K562 (cell line): Measurements from ENCODE around the gene GPM6B. TPM values are rescaled to one million over a fixed set of nuclear protein-coding genes. Genes with fewer than 3 reads are reported as not detected.

Experiments
- ATAC-seq: fragments of 200-7000 bp; cut with Tn5 transposase; 3 replicates; pipeline ENCODE4 v1.9.1; 2020; ENCODE audit warnings: moderate library complexity
- BruUV-seq: library from RNA; stranded (reverse); fragments of 400-500 nt; replicated peaks from 2 replicates; lab custom pipeline; 2021; lab: Mats Ljungman, UMichigan
- CTCF ChIA-PET: fragments of 300-600 bp; formaldehyde crosslinking; extraction: SDS; loops from one replicate; lab custom pipeline; 2021; ENCODE audit warnings: low intra/inter-chr PET ratio; lab: Yijun Ruan, JAX
- POLR2A ChIA-PET: fragments of 300-600, 350-650 bp; sonication (Branson Sonifier 250); formaldehyde crosslinking; extraction: SDS; loops from one replicate; lab custom pipeline; 2021; ENCODE audit warnings: antibody characterized with exemption, inconsistent platforms; lab: Yijun Ruan, JAX
- DNase-seq, 4 experiments: peaks; one replicate each; pipeline versions ENCODE4 v3.0.0 to v3.0.0-alpha.2; 2011 to 2018; ENCODE audit warnings: low spot score in 3 of 4, mixed read lengths in 3 of 4; ENCODE audit errors: extremely low read depth in 1 of 4
- FAIRE-seq: peaks from 2 replicates; lab custom pipeline; 2011; peaks lifted over from hg19 to GRCh38; lab: Jason Lieb, UNC
- H2AFZ ChIP-seq: 2 replicates; pipeline ENCODE4 v1.6.0; 2011; ENCODE audit warnings: low read depth, low read length, control low read depth, inconsistent platforms
- H3K27ac ChIP-seq: fragments of 200-600 bp; 3 replicates; pipeline ENCODE4 v1.8.0; 2011; ENCODE audit warnings: low read depth, mild to moderate bottlenecking, control low read depth, inconsistent platforms, low read length, moderate library complexity, mixed read lengths; ENCODE audit errors: extremely low read depth
- H3K27me3 ChIP-seq, 2 experiments: fragments of 300-600 bp in 1 of 2; 2 replicates in 1 of 2; 3 replicates in 1 of 2; pipeline versions ENCODE4 v1.6.0 to v1.8.0; 2011; ENCODE audit warnings: inconsistent platforms in 2 of 2, low read length in 2 of 2, mild to moderate bottlenecking in 1 of 2, mixed read lengths in 1 of 2, moderate library complexity in 1 of 2; ENCODE audit not compliant: control insufficient read depth in 2 of 2, insufficient read depth in 2 of 2
- H3K36me3 ChIP-seq: fragments of 300-600 bp; 3 replicates; pipeline ENCODE4 v1.8.0; 2011; ENCODE audit warnings: mild to moderate bottlenecking, low read length, inconsistent platforms; ENCODE audit not compliant: control insufficient read depth, insufficient read depth
- H3K4me1 ChIP-seq, 2 experiments: fragments of 200-600 bp in 1 of 2; replicated peaks in 1 of 2; 2 replicates in 1 of 2; 3 replicates in 1 of 2; pipeline versions ENCODE4 v1.5.1 to v1.8.0; 2011; ENCODE audit warnings: inconsistent platforms in 2 of 2, low read length in 2 of 2, mild to moderate bottlenecking in 1 of 2, mixed read lengths in 1 of 2, moderate library complexity in 1 of 2; ENCODE audit not compliant: control insufficient read depth in 2 of 2, insufficient read depth in 2 of 2
- H3K4me2 ChIP-seq: 2 replicates; pipeline ENCODE4 v1.6.1; 2011; ENCODE audit warnings: low read length, control low read depth, inconsistent platforms, mixed read lengths; ENCODE audit not compliant: insufficient read depth
- H3K4me3 ChIP-seq: fragments of 200-600 bp; sonication (generic), shearing (Covaris generic); 2 replicates; pipeline ENCODE4 v1.5.1; 2016; ENCODE audit warnings: control low read depth, inconsistent platforms
- H3K79me2 ChIP-seq: fragments of 200-600 bp; 3 replicates; pipeline ENCODE4 v1.8.0; 2011; ENCODE audit warnings: low read length, inconsistent platforms; ENCODE audit not compliant: control insufficient read depth, insufficient read depth
- H3K9ac ChIP-seq, 2 experiments: 2 replicates each; pipeline versions ENCODE4 v1.6.0 to v1.6.1; 2011; ENCODE audit warnings: low read depth in 2 of 2, low read length in 2 of 2, control low read depth in 1 of 2, inconsistent platforms in 1 of 2, mild to moderate bottlenecking in 1 of 2, mixed read lengths in 1 of 2; ENCODE audit not compliant: insufficient read depth in 1 of 2
- H3K9me1 ChIP-seq: one replicate; pipeline ENCODE4 v1.6.0; 2011; ENCODE audit warnings: inconsistent platforms, mild to moderate bottlenecking, low read length, moderate library complexity; ENCODE audit not compliant: control insufficient read depth, insufficient read depth
- H3K9me3 ChIP-seq: replicated peaks from 2 replicates; pipeline ENCODE4 v1.5.1; 2011; ENCODE audit warnings: low read depth, low read length, inconsistent platforms; ENCODE audit not compliant: control insufficient read depth, insufficient read depth
- H4K20me1 ChIP-seq: replicated peaks from 2 replicates; pipeline ENCODE4 v1.6.1; 2011; ENCODE audit warnings: low read length, inconsistent platforms, mixed read lengths; ENCODE audit not compliant: control insufficient read depth, insufficient read depth
- EWSR1 ChIP-seq: fragments of 450-650 bp; IDR thresholded peaks from 2 replicates; pipeline ENCODE4 v1.6.1; 2018; ENCODE audit warnings: borderline replicate concordance, mild to moderate bottlenecking, low read depth, moderate library complexity; ENCODE audit not compliant: partially characterized antibody
- POLR2B ChIP-seq: fragments of 450-650 bp; IDR thresholded peaks from 2 replicates; pipeline ENCODE4 v1.6.1; 2018; ENCODE audit warnings: low read depth; ENCODE audit not compliant: partially characterized antibody
- SRSF1 ChIP-seq: fragments of 200-400 bp; formaldehyde crosslinking; IDR thresholded peaks from 2 replicates; pipeline ENCODE4 v1.6.1; 2017; ENCODE audit warnings: mild to moderate bottlenecking, low read depth, low read length, moderate library complexity
- ZBTB33 ChIP-seq: sonication (generic); formaldehyde crosslinking; IDR thresholded peaks from 2 replicates; pipeline ENCODE4 v1.8.1; 2023; ENCODE audit warnings: mild to moderate bottlenecking, missing genetic modification reagents
- ZBTB34 ChIP-seq: fragments of 250-450 bp; sonication (Bioruptor Pico); IDR thresholded peaks from 2 replicates; pipeline ENCODE4 v1.8.0; 2021; ENCODE audit warnings: mild to moderate bottlenecking, moderate library complexity
- ZNF12 ChIP-seq: sonication (generic); formaldehyde crosslinking; IDR thresholded peaks from 2 replicates; pipeline ENCODE4 v1.4.0; 2020; ENCODE audit warnings: mild to moderate bottlenecking, missing genetic modification reagents
- WGBS: fragments of 100-300 bp; shearing (Covaris generic); methylation state at CpG from one replicate; pipeline ENCODE4 v1.1.6; 2016; ENCODE audit warnings: low coverage, mixed read lengths; ENCODE audit not compliant: insufficient coverage; ENCODE audit errors: missing lambda C conversion rate; 5-methylcytosine and 5-hydroxymethylcytosine counted together
- in situ Hi-C: fragments of 300-500 bp; cut with MboI; formaldehyde crosslinking; loops from 4 replicates; pipeline ENCODE4 v1.15.0; 2018; ENCODE audit warnings: inconsistent platforms, mixed read lengths
- intact Hi-C: fragments of 100-400 bp; cut with micrococcal nuclease; formaldehyde crosslinking; loops from 2 replicates; pipeline ENCODE4 v1.14.2; 2022
- polyA plus RNA-seq, 8 experiments: library from polyadenylated mRNA; depleted of rRNA in 4 of 8; stranded (reverse) in 5 of 8; unstranded in 3 of 8; fragments of >200 nt; fragmentation: Nextera tagmentation in 2 of 8; fragmentation: Illumina TruSeq in 1 of 8; extraction: Ambion mirVana in 2 of 8; extraction: Trizol in 1 of 8; gene quantifications; 2 replicates each; pipeline versions ENCODE4 v1.2.1 to v1.2.3, GENCODE V29; 2011 to 2014; ENCODE audit warnings: inconsistent platforms in 1 of 8, missing spikeins in 1 of 8
- total RNA-seq, 7 experiments: library from RNA; depleted of rRNA in 6 of 7; stranded (reverse); fragments of >200 nt in 6 of 7; fragmentation: Illumina TruSeq in 2 of 7; extraction: Trizol in 2 of 7; gene quantifications; 2 replicates each; pipeline versions ENCODE4 v1.2.1 to v1.2.3, GENCODE V29; 2011 to 2021; ENCODE audit warnings: low replicate concordance in 1 of 7
- TF ChIP-seq, protein P1 (sequence below): fragments of 250-450 bp; sonication (Bioruptor Pico); IDR thresholded peaks from 2 replicates; pipeline ENCODE4 v1.4.0; 2020; ENCODE audit warnings: mild to moderate bottlenecking, moderate library complexity
- TF ChIP-seq, protein P2 (sequence below): fragments of 200-800 bp; sonication (Bioruptor generic); IDR thresholded peaks from 2 replicates; pipeline ENCODE4 v1.6.1; 2017; ENCODE audit warnings: missing genetic modification characterization, missing compliant biosample characterization

The GPM6B gene
- total and polyA plus RNA-seq, 9 of the 15 experiments (the other 6 are each of a cell fraction or from before 2014, with no cell fraction given): 0.14 to 0.32 TPM; not detected in 7

GRCh38 chrX:13855689-13856450 lies 39.0 kb upstream of the GPM6B start:
- H4K20me1 ChIP-seq: no peaks in the 10 kb centered on the region
- no peak overlapping the region for H3K27ac ChIP-seq
- ATAC-seq: no peak
- TF ChIP-seq ZNF12 (no peak), SRSF1 (no peak), POLR2B (no peak), EWSR1 (no peak), ZBTB33 (CRISPR knock-in tag) (no peak), ZBTB34 (CRISPR knock-in tag) (no peak)
- TF ChIP-seq, protein P1, sequence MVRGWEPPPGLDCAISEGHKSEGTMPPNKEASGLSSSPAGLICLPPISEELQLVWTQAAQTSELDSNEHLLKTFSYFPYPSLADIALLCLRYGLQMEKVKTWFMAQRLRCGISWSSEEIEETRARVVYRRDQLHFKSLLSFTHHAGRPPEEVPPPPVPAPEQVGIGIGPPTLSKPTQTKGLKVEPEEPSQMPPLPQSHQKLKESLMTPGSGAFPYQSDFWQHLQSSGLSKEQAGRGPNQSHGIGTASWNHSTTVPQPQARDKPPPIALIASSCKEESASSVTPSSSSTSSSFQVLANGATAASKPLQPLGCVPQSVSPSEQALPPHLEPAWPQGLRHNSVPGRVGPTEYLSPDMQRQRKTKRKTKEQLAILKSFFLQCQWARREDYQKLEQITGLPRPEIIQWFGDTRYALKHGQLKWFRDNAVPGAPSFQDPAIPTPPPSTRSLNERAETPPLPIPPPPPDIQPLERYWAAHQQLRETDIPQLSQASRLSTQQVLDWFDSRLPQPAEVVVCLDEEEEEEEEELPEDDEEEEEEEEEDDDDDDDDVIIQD (CRISPR knock-in tag): no peak
- TF ChIP-seq, protein P2, sequence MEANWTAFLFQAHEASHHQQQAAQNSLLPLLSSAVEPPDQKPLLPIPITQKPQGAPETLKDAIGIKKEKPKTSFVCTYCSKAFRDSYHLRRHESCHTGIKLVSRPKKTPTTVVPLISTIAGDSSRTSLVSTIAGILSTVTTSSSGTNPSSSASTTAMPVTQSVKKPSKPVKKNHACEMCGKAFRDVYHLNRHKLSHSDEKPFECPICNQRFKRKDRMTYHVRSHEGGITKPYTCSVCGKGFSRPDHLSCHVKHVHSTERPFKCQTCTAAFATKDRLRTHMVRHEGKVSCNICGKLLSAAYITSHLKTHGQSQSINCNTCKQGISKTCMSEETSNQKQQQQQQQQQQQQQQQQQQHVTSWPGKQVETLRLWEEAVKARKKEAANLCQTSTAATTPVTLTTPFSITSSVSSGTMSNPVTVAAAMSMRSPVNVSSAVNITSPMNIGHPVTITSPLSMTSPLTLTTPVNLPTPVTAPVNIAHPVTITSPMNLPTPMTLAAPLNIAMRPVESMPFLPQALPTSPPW (CRISPR knock-in tag): no peak
- no peaks in the 10 kb centered on the region for H3K9me3 ChIP-seq
- no peak overlapping the region for H3K9ac ChIP-seq
- no peak overlapping the region for H2AFZ ChIP-seq
- WGBS: 11% methylated on average over 1 of the region's 1 CpG
- no peak for FAIRE-seq
- ChIA-PET CTCF (no interaction called here), POLR2A (no interaction called here)
- intact Hi-C loops: no loop called here
- no peaks in the 10 kb centered on the region; a peak in 1 of 5 replicates for H3K27me3 ChIP-seq
- in situ Hi-C loops: no loop called here
- BruUV-seq: no TSS peak
- no peaks in the 10 kb centered on the region for H3K4me1 ChIP-seq
- no peaks in the 10 kb centered on the region for H3K79me2 ChIP-seq
- H3K4me2 ChIP-seq: no peak overlapping the region
- DNase-seq: no peak
- H3K9me1 ChIP-seq: no peaks in the 10 kb centered on the region
- no peak overlapping the region for H3K4me3 ChIP-seq
- H3K36me3 ChIP-seq: no peaks in the 10 kb centered on the region
